HG03135 (cell line): ENCODE measurements around the gene SUFU.

Experiments used
- ATAC-seq: cut with Tn5 transposase; IDR thresholded peaks from one replicate; pipeline ENCODE4 v1.9.1; 2021; ENCODE audit warnings: mild to moderate bottlenecking, moderate library complexity; ENCODE audit not compliant: unreplicated experiment

The SUFU gene

GRCh38 chr10:102682416-102682815 is 178.6 kb downstream of the SUFU start:
- no peak for ATAC-seq

DNA sequence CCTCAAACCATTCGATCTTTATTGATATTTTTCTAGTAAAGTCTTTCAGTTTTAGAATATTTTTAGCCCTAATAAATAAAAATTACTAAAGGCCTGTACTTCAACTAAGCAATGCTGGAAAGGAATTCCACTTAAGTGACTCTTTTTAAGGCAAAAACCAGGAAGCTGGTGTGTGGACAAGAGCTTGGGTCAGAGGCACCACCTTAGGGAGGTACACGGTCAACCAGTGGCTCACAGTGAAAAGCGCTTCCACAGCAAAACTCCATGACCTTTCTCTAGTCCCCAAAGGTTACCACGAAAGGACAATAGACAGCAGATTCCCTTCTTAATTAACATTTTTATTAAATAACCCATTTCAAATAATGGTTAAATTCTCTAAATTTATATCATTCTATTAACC is 179.2 kb downstream of the SUFU start:
- no peak for ATAC-seq
